ENCODE measurements around the gene MME.

MME gene

DNA sequence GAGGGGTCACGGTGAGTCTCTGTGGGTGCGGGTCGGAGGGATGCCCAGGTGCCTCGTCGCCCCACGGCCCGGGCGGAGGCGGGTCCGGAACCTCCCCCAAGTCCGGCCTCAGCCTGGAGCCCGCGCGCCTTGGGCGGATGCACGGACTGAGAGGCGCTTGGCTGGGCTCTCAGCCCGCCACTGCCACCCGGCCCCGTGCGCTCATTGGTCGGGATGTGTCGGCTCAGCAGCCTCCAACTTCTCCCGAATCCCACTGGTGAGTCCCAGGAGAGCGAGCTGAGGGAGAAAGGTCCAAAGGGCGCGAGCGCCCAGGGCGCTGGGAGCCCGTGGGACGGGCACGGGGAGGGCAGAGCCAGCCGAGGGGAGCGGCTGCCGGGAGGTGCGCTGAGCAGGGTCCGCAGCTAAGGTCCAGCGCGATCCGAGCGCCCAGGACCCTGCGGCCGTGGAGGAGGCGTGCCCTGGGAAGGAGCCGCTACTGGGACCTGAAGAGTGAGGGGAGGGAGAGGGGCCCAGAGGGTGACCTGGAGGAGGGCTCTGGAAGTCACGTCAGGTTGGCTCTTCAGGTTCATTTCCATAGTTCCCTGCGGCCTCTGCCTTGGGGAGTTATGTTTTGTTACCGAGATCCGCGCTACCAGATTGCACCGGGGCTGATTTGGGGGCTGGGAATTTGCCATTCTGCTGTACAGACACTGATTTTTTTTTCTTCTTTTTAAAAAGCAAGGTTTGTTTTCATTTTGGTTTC is at the start of gene MME:
Gene MME, plus strand, starts transcription at position 574 of the 742 bp plus-strand sequence. CDS start 3,849 bp downstream, outside the sequence.
- peak; percentile 84 for DNase-seq

DNA sequence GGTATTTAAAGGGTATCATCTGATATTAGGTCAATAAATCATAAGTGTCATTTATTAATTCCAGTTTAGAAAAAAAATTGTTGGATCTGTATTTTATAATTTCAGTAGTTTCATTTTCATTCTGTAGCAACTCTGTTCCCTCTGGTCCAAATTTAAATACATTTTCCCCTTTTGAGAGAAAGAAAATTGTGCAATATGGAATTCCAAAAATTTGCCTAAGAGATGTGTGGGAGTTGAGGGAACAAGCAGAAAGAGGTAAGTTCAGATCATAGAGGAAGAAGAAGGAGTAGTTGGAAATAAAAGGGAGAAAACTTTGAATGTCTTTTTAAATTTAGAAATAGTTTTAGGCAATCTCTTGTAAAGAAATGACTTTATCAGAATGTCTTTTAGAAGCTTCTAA is 48.9 kb upstream of the MME start:
- no peak for DNase-seq

DNA sequence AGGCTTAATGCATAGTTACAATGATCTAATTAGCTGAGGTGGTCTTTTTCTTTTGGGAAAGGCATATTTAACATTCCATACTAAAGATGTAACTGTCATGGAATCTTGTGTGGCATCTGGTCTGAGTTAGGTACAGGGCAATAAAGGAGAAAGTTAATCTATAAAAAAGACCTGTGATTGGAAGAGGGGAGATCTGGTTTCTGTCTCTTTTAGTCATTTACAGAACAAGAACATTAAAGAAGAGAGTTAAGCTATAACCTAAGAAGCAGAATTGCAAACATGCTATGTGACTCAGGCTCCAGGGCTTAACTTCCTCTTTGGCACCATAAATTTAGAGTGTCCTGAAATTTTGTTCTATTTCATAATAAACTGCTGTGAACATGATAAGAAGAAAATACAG is 47.2 kb upstream of the MME start:
- peak; percentile 10 for DNase-seq

DNA sequence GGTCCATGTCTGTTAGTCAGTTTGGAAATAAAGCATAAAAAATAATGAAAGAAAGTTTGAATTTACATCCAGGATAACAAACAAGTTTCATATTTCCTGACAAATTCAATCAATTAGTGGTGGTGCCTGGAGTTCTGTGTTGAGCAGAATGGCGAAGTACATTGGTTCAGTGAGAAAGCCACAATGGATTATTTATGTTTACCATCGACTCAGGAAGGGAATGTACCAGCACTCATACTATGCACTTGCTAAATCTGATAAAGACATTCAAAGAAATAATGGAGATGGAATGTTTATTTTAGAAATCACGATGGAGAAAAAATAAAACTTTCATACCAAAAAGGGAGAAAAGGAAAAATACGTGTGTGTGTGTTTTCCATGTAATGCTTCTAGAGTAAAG is 45.3 kb upstream of the MME start:
- DNase-seq, result no peak

DNA sequence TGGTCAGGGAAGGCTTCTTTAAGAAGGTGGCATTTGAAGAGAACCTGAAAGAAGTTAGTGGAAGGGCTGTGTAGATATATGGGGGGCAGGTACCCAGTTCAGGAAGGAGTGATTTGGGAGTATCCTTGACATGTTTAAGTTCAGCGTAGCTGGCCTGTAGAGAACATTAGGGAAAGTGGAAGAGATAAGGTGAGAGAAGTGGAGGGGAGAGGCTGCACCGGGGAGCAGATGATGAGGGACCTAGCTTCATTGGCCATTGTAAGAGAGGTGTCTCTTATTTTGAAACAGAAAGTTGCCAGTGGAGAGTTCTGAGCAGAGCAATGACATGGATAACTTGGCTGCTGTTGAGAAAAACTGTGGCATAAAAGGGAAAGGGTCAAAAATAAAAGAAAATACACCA is 44.6 kb upstream of the MME start:
- DNase-seq, result no peak

DNA sequence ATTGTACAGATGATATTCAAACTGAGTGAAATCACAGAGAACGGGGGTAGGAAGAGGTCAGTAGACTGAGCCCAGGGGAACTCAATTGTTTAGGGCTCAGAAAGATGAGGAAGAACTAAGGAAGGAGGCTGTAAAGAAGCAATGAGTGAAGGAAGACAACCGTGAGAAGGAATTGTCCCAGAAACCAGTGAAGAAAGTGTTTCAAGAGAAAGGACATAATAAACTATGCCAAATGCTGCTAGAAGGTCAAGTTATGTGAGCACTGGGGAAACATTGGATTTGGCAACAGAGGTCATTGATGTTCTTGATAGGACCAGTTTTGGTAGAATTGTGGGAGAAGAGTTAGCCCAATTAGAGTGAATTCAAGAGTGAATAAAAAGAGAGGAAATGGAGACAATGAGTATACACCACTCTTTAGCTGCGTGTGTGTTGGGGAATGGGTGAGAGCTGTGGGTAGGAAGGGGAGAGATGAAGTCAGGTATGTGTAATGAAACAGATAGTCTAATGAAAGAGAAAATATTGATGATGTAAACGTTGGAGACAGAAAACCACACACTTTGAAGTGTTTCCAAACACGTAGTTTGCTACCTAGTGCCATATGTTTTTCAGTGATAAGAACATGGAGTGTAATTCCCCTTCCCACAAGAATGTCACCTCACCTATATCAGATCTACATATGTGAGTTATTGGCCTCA is 42.5 kb upstream of the MME start:
- DNase-seq, result no peak

DNA sequence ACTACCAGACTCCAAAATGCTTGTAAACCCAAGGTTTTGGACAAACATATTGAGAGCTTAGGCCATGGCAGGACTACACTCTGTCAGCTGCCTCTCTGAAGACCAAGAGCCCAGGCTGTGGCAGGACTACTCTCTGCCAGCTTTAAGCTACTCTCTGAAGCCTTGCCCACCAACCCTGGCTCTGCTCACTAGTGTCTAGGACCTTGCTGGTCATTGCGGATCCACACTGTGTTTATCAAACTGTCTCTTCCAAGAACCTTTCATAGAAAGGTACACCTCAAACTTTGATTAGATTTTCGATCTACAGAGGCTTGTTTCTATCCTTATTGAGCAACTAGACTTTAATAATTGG is 41.9 kb upstream of the MME start:
- DNase-seq, result no peak

DNA sequence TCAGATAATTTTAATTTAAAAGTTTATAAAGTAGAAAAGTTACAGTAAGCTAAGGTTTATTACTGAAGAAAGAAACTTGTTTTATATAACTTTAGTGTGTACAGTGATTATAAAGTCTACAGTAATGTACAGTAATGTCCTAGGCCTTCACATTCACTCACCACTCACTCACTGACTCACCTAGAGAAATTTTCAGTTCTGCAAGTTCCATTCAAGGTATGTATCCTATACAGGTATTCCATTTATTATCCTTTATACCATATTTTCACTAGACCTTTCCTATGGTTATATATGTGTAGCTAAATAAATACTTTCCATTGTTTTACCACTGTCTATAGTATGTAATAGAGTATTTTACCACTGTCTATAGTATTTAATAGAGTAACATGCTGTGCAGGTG is 33.2 kb upstream of the MME start:
- DNase-seq, result no peak

DNA sequence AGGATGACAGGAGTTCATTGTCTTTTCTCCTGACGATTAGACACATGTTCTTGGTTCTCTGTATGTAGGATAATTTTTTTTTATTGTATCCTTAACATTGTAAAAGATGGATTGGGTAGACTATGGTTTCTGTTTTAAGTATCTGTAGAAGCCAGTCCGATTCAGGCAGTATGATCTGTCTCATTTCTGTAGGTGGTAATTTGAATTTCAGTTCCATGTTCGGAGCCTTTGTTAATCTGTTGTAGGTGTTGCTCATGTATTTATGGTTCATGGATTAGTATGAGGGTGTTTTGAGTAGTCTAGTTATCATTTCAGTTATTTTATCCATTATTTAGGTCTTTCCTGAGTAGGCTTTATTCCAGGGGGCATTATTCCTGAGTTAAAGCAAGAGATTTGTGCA is 32.4 kb upstream of the MME start:
- no peak for DNase-seq

DNA sequence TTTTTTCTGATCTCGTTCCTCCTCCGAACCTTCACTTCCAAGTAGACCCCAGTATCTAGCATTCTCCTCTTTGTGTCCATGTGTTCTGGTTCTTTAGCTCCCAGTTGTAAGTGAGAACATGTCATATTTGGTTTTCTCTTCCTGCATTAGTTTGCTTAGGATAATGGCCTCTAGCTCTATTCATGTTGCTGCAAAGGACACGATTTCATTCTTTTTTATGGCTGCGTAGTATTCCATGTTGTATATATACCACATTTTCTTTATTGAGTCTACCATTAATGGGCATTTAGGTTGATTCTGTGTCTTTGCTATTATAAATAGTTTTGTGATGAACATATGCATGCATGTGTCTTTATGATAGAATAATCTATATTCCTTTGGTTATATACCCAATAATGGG is 30.2 kb upstream of the MME start:
- no peak for DNase-seq

DNA sequence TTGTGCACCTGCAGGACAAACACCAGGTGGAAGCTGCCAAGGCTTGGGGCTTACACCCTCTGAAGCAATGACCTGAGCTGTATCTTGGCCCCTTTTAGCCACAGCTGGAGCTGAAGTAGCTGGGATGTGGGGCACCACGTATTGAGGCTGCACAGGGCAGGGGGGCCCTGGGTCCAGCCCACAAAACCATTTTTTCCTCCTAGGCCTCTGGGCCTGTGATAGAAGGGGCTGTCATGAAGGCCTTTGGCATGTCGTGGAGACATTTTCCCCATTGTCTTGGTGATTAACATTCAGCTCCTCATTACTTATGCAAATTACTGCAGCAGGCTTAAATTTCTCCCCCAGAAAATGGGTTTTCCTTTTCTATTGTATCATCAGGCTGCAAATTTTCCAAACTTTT is 27.6 kb upstream of the MME start:
- DNase-seq, result no peak

DNA sequence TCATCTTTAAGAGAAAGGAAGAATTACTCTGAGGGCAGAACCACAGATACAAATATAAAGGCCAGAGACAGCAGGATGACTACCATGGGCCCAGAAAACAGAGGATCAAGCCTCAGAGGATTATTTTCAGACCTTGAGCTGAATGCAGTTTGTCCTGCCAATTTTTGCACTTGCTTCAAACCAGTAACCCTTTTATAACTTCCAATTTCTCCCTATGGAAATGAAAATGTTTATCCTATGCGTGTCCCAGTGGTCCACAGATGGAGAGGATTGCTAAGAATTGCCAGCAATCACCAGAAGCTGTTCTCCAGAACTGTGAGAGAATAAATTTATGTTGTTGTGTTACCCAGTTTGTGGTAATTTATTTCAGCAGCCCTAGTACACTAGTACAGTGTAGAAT is 26.4 kb upstream of the MME start:
- no peak for DNase-seq

DNA sequence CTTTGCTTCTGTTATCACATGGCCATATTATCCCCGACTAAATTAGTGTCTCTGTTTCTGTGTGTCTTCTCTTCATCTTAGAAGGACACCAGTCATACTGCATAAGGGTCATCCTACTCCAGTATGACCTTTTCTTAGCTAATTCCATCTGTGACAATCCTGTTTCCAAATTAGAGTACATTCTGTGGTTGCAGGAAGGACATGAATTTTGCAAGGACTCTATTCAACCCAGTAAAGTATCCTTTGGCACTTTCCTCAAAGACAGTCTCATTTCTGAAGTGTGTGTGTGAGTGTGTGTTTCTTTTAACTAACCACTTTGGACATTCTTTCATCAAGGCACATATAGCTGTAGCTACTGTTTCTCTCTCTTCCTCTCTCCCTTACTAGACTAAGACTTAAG is 15.2 kb upstream of the MME start:
- DNase-seq, result no peak

DNA sequence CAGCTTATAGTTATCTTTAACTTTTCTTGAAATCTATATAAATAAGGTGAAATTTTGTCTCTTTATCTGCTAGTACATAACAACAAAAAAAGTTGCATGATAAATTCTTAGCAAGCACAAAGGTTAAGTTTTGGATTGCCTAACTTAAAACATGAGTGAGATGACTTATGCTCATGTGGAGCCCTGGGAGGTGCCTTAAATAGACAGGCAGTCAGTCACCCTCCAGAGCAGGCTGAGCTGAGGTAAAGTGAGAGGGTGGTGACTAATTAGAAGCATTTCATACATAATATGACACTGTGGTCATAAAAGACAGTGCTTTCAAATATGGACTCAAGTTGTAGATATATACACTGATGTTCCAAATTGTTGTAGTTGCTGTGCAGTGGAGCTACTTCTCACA is 14.6 kb upstream of the MME start:
- no peak for DNase-seq

DNA sequence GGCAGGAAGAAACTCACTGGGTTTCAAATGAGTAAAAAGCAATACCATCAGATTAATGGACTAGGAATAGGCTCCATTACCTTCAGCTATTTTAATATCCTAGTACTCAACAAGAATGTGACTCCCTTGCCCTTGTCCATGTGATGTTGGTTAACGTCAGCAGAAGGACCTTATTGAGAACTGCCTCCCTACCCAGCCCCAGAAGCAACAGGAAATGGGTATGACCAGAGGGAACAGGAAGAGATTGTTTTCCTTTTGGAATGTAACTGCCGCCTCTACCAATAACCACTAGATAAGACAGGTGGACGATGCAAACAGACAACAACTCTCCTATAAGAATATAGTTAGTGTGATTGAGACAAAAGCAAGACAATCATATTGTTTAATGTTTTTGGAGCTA is 10.4 kb upstream of the MME start:
- no peak for DNase-seq

DNA sequence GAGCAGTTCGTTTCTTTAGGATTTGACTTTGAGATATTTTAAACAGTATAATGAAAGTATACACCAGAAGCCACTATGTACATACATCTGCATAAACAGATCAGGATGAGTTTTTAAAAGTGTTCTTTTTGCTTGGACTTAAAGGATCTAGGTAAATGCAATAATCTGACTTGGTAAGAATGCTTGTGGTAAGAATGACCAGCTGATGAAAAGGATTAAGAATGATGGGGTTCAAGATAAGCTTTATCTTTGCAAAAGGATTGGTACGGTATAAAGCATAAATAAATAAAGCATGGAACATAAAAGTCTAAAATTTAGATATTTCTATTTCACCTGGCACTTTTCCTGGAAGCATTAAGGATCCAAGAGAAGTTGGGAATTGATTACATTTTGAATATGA is 9.8 kb upstream of the MME start:
- DNase-seq, result no peak

DNA sequence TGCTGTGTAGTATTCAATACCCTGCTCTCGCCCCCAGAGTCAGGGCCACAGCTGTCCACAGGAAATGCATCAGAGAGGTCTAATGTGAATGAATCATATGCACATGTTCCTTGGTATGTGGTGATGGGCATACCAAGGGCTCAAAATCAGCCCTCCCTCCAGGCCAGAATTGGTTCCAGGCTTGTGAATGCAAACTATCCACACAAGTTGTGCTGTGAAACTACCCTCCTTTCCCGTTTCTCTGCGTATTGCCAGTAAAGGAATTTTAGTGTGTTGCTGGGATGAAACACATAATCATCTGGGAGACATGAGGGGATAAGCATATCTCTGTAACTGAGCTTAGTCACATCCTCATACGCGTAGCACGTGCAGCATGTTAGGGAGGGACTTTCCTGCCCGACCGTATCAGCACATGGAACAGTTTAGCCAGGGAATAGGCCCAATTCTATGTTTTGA is 9.2 kb upstream of the MME start:
- DNase-seq, result peak; percentile 57

DNA sequence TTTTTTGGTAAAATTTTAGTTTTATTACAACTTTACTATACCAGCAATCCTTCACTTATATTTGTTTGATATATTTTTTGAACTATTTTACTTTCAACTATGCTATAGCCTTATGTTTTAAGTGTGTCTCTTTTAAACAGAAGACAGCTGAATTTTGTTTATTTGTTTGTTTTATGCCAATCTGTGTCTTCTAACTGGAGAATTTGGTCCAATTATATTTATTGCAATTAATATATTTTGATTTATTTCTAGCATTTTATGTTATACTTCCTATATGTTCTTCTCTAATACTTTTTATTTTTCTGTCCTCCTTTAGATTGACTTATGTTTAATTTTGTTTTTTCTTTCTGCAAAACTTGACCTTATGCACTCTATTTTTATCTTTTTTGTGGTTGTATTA is 4.9 kb upstream of the MME start:
- DNase-seq, result no peak

DNA sequence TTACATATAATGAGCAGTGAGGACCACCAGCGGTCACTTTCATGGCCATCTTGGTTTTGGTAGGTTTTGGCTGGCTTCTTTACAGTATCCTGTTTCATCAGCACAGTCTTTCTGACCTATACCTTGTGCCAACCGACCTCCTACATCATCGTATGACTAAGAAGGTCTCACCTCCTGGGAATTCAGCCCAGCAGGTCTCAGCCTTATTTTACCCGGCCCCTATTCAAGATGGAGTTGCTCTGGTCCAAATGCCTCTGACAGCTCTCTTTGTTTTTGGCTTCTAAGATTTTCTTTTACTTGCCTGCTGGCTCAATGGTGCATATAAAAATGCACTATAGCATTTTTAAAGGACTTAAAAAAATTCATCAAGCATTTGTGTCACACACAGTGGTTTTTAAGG is 3.2 kb upstream of the MME start:
- no peak for DNase-seq

DNA sequence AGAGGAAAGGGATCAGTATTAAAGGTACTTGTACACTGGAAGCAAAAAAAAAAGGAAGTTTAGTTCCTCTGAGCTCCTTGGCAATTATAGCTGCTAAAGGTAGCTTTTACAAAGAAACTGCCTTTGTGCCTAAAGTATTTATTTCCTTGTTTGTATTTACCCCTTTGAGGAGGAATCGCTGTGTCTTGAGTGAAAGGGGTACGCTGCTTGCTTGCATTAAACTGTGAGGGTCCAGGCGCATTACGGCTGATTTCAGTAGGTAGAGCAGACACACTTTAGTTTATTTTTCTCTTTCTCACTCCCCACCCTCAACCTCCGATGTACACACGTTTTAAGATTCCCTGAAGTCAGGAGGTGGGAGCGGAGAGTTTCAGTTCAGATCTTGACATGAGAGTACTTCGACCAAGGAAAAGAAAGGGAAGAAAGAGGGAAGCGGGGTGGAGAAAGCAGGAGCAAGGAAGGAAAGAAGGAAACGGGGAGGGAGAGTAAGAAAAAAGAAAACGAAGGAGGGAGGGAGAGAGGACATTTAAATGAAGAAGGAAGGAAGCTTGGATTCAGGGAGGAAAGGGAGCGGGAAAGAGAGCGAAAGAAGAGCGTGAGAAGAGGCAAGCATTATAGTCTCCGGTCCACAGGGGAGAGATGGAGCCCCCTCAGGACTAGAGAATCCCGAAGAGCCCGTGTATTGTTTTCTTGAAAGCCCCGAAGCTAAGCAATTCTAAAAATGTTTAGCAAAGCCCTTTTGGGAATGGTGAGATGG is 1.2 kb upstream of the MME start:
- DNase-seq, result peak; percentile 61

DNA sequence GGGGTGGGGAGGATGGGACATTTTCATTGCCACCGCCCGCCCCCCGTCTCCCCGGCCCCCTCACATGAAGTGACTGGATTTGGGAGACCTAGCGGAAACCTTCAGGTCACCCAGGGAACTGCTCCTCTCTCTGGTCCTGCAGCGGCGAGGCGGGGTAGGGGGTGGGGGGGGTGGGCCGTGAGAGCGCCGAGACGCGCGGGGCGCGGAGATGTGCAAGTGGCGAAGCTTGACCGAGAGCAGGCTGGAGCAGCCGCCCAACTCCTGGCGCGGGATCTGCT is 712 bp upstream of the MME start:
- DNase-seq, result no peak

DNA sequence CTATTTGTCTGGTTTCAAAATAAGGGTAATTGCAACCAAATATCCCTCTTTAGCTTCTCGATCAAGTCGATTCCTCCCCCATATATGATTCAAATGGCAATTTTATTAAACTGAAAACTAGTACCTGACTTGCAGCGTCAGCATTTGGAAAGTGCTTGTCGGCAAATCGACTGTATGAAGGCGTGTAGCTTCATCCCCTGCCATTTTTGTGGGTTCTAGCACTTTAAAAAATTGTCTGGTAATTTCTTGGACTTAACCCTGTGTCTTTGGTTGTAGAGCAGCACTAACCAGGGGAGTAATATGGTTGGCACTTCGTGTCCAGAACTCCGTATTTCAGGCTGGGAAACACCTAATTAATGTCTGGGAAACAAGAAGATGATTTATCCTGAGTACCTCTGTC is 573 bp downstream of the MME start:
- DNase-seq, result peak; percentile 27

DNA sequence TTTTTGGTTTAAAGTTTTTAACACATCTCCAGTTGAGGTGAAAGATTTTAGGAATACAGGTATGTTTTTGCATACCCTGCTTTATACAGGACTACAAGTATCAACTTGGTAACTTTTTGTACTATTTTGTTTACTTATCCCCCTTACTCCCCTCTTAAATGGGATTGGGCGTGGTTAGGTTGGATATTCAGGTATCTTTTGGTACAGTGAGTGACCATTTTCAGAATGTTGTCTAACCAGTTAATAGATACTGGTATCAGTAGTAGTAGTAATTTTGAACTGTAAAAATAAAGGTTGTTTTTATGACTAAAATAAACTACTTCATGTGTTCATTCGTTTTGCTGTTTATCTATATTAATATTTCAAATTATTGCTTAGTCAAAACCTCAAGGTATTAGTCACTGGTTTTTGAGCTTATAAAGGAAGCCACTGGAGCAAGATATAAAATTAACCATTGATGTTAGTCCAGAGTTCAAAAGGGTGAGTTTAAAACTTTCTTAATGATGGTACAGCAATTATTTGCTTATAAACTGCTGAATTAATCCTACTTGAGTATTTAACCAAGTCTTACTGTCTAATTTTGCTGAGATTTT is 3.3 kb downstream of the MME start:
- DNase-seq, result no peak

DNA sequence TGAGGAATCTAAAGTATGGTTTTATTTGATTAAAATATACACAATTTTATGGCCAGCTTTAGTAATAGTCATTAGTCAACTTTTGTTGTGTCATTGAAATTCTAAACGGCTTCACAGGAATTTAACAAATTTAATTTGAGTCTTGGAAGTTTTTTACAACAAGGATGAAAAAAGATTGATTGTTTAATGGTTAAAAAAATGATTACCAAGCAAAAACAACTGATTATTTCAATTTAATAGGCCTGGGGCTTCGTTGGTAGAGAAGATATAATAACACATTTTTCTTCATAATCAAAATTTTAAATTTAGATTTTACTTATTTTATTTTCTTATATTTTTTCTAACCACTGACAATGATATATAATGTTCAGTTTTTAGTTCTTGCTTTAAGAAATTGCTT is 4.4 kb downstream of the MME start:
- no peak for DNase-seq
